Right lobe of liver (tissue), 6 donors: Measurements from ENCODE around the gene ADAM11. TPM values are rescaled to one million over a fixed set of nuclear protein-coding genes. Genes with fewer than 3 reads are reported as not detected.
"Not testable (repeated sequence)": the region's sequence is repeated elsewhere in the genome, so short reads cannot be mapped to it uniquely, and the experiment has no call there.

Experiments
- ATAC-seq, 4 donors: fragments of 200-7000 bp; cut with Tn5 transposase; one replicate each; pipeline ENCODE4 v1.9.1; 2020; ENCODE audit warnings: mild to moderate bottlenecking in 4 of 4, moderate library complexity in 4 of 4
- DNase-seq, 3 donors: peaks; one replicate each; pipeline ENCODE4 v3.0.0-alpha.2; 2020
- H3K27ac ChIP-seq, 3 donors: fragments of 200-600 bp; one replicate each; pipeline ENCODE4 v1.8.0; 2022
- H3K27me3 ChIP-seq, 2 donors: fragments of 200-600 bp; one replicate each; pipeline ENCODE4 v1.8.0; 2022
- H3K36me3 ChIP-seq, 4 donors: fragments of 200-600 bp; sonication (generic) in 1 of 4; one replicate each; pipeline versions ENCODE4 v1.5.1 to v1.8.0; 2017 to 2022; ENCODE audit warnings: control low read depth in 1 of 4
- H3K4me1 ChIP-seq, 4 donors: fragments of 200-600 bp; sonication (generic) in 1 of 4; one replicate each; pipeline versions ENCODE4 v1.5.1 to v1.8.0; 2017 to 2022; ENCODE audit warnings: control low read depth in 1 of 4
- H3K4me3 ChIP-seq, 3 donors: fragments of 200-600 bp; one replicate each; pipeline ENCODE4 v1.8.0; 2022
- H3K9me3 ChIP-seq, 4 donors: fragments of 200-600 bp; sonication (generic) in 1 of 4; one replicate each; pipeline versions ENCODE4 v1.5.1 to v1.8.0; 2017 to 2022; ENCODE audit warnings: control low read depth in 1 of 4
- CTCF ChIP-seq, 4 donors: fragments of 200-600 bp in 3 of 4; fragments of 450-650 bp in 1 of 4; IDR thresholded peaks; one replicate each; pipeline versions ENCODE4 v1.5.1 to v1.8.0; 2016 to 2022; ENCODE audit warnings: antibody characterized with exemption in 4 of 4, mild to moderate bottlenecking in 2 of 4
- POLR2A ChIP-seq: fragments of 450-650 bp; IDR thresholded peaks from one replicate; pipeline ENCODE4 v1.6.1; 2017; ENCODE audit warnings: antibody characterized with exemption, mild to moderate bottlenecking
- WGBS: methylation state at CpG from one replicate; pipeline ENCODE4 v1.1.6; 2018; ENCODE audit warnings: low coverage, low lambda C conversion rate; ENCODE audit not compliant: insufficient coverage; ENCODE audit errors: missing lambda C conversion rate; 5-methylcytosine and 5-hydroxymethylcytosine counted together
- intact Hi-C, 2 donors: fragments of 100-400 bp; cut with DNase I; formaldehyde crosslinking; loops; one replicate each; pipeline versions ENCODE4 v1.11.2 to v1.14.1; 2022
- total RNA-seq, 6 experiments: library from RNA; depleted of rRNA in 2 of 6; stranded (reverse); fragments of >200 nt in 2 of 6; fragmentation: NEBNext Ultra II Directional in 3 of 6; extraction: Animal tissue kit (Norgen Biotek cat#: 25700) in 3 of 6; gene quantifications; one replicate each; pipeline versions ENCODE4 v1.1.0 to v1.2.4, GENCODE V29; 2016 to 2023
- donor health status: DM: no; HTN: yes; CAD: no.
- donor health status: DM: no; HTN: no; CAD: no.
- donor health status: DM: no; HTN: no; CAD: no.
- donor health status: DM: no; HTN: yes; CAD: no.
- donor health status: DM: no; HTN: yes; CAD: no.

The ADAM11 gene
- total RNA-seq, 6 experiments from 2014 or later = 0.04 to 0.12 (median 0.08) TPM; not detected in 2

GRCh38 chr17:44751331-44751730 is 7.5 kb upstream of the ADAM11 start:
- ATAC-seq (no peak), DNase-seq (no peak)
- TF ChIP-seq CTCF (IDR thresholded peaks at IDR 0.05) (no peak), POLR2A (no peak)
- WGBS = 86% methylated on average over 7 of the region's 7 CpGs
- Histone ChIP-seq H3K9me3 (no peaks in the 10 kb centered on the region), H3K27me3 (no peaks in the 10 kb centered on the region), H3K4me3 (no peak overlapping the region), H3K36me3 (no peaks in the 10 kb centered on the region), H3K4me1 (no peaks in the 10 kb centered on the region), H3K27ac (no peak overlapping the region)
- intact Hi-C loops = no loop called here

GRCh38 chr17:44751806-44752205 is 7.0 kb upstream of the ADAM11 start:
- ATAC-seq = no peak

GRCh38 chr17:44752953-44753861 is 5.6 kb upstream of the ADAM11 start:
- Histone ChIP-seq H3K4me1 (no peaks in the 10 kb centered on the region), H3K36me3 (no peaks in the 10 kb centered on the region), H3K9me3 (no peaks in the 10 kb centered on the region), H3K27me3 (no peaks in the 10 kb centered on the region), H3K27ac (no peak overlapping the region), H3K4me3 (no peak overlapping the region)
- intact Hi-C loops = no loop called here
- DNase-seq = no peak
- WGBS = 44% methylated on average over 3 of the region's 17 CpGs
- TF ChIP-seq POLR2A (no peak), CTCF (IDR thresholded peaks at IDR 0.05) (no peak)
- no peak for ATAC-seq

More at GRCh38 chr17:44751806-44752205, 7.0 kb upstream of the ADAM11 start:
- H3K4me3 ChIP-seq = no peak overlapping the region
- no peak for DNase-seq
- no peaks in the 10 kb centered on the region for H3K36me3 ChIP-seq
- intact Hi-C loops = no loop called here
- no peak overlapping the region for H3K27ac ChIP-seq
- 92% methylated on average over 9 of the region's 10 CpGs for WGBS
- H3K27me3 ChIP-seq = no peaks in the 10 kb centered on the region
- H3K4me1 ChIP-seq = no peaks in the 10 kb centered on the region
- no peak for TF ChIP-seq POLR2A
- TF ChIP-seq CTCF (IDR thresholded peaks at IDR 0.05) = no peak
- H3K9me3 ChIP-seq = no peaks in the 10 kb centered on the region

- Histone ChIP-seq H3K4me1 (peaks cover 0 to 6% (median 0%) of the 10 kb centered on the region in 4 donors), H3K27me3 (peaks cover 0 to 2% of the 10 kb centered on the region in 2 donors), H3K9me3 (no peaks in the 10 kb centered on the region), H3K36me3 (no peaks in the 10 kb centered on the region), H3K4me3 (no peak overlapping the region), H3K27ac (no peak overlapping the region)
- TF ChIP-seq CTCF (IDR thresholded peaks at IDR 0.05) (no peak), POLR2A (no peak)
- DNase-seq (no peak), ATAC-seq (no peak)
- intact Hi-C loops = no loop called here
- WGBS = 82% methylated on average over 3 of the region's 7 CpGs
Measured at GRCh38 chr17:44754276-44754675, 4.5 kb upstream of the ADAM11 start.

GRCh38 chr17:44755180-44755579 is 3.6 kb upstream of the ADAM11 start:
- intact Hi-C loops, ATAC-seq: not testable (repeated sequence)
- peaks cover 0 to 11% of the 10 kb centered on the region in 2 donors for H3K27me3 ChIP-seq

More at GRCh38 chr17:44755180-44755579, 3.6 kb upstream of the ADAM11 start:
- H3K36me3 ChIP-seq, DNase-seq, H3K4me1 ChIP-seq, H3K27ac ChIP-seq, H3K4me3 ChIP-seq, H3K9me3 ChIP-seq: not testable (repeated sequence)
- WGBS = 100% methylated on average over 2 of the region's 5 CpGs
